NCI-H1694 (cell line): Measurements from ENCODE around the gene ZBTB7A.

ENCODE experiments used
- DNase-seq: peaks from one replicate; lab custom pipeline; 2025; lab: John Stamatoyannopoulos, UW

Gene ZBTB7A

GRCh38 chr19:4035582-4035981, 31.1 kb downstream of the ZBTB7A start:
- no peak for DNase-seq

GRCh38 chr19:4035018-4035566, 31.6 kb downstream of the ZBTB7A start:
- no peak for DNase-seq

- DNase-seq: no peak
Observed at GRCh38 chr19:4034048-4035017, 32.4 kb downstream of the ZBTB7A start.

- DNase-seq: no peak
Observed at GRCh38 chr19:4033028-4033956, 33.4 kb downstream of the ZBTB7A start.

GRCh38 chr19:4032436-4032835, 34.3 kb downstream of the ZBTB7A start:
- DNase-seq: no peak

GRCh38 chr19:4031420-4031819, 35.3 kb downstream of the ZBTB7A start:
- DNase-seq: no peak

- DNase-seq: no peak
Observed at GRCh38 chr19:4030981-4031380, 35.7 kb downstream of the ZBTB7A start.

- DNase-seq: no peak
Observed at GRCh38 chr19:4030552-4030951, 36.1 kb downstream of the ZBTB7A start.

- DNase-seq: no peak
Observed at GRCh38 chr19:4029247-4029614, 37.5 kb downstream of the ZBTB7A start.

GRCh38 chr19:4028334-4029246, 38.1 kb downstream of the ZBTB7A start:
- DNase-seq: no peak

GRCh38 chr19:4027146-4027545, 39.6 kb downstream of the ZBTB7A start:
- DNase-seq: no peak

- DNase-seq: no peak
Observed at GRCh38 chr19:4025317-4025716, 41.4 kb downstream of the ZBTB7A start.

- DNase-seq: no peak
Observed at GRCh38 chr19:4023600-4024398, 42.9 kb downstream of the ZBTB7A start.

- DNase-seq: no peak
Observed at GRCh38 chr19:4019578-4019977, 47.1 kb downstream of the ZBTB7A start.

GRCh38 chr19:4018775-4019504, 47.8 kb downstream of the ZBTB7A start:
- DNase-seq: no peak

- no peak for DNase-seq
Observed at GRCh38 chr19:4018140-4018613, 48.5 kb downstream of the ZBTB7A start.

GRCh38 chr19:4016903-4017638, 49.6 kb downstream of the ZBTB7A start:
- no peak for DNase-seq

- DNase-seq: no peak
Observed at GRCh38 chr19:4016486-4016885, 50.2 kb downstream of the ZBTB7A start.
